Stimulated activated memory B cell treated with anti-CD40 and anti-IgM and Interleukin-4, amounts not matched to agents 10 μg/mL and 1 μg/mL and 100 μg/mL, for 72 hours (primary cell): ENCODE data around the gene ZNF691.

Experiments used
- ATAC-seq: fragments of 150-1000 bp; cut with Tn5 transposase; 2 replicates; pipeline ENCODE4 v1.10.0; 2021
- H3K27ac Mint-ChIP-seq: one replicate; pipeline ENCODE4 v1.8.0; 2022; ENCODE audit warnings: mild to moderate bottlenecking, mixed read lengths
- H3K27me3 Mint-ChIP-seq: one replicate; pipeline ENCODE4 v1.8.0; 2022; ENCODE audit warnings: mixed read lengths
- H3K36me3 Mint-ChIP-seq: one replicate; pipeline ENCODE4 v1.8.0; 2022; ENCODE audit warnings: mixed read lengths
- H3K4me1 Mint-ChIP-seq: one replicate; pipeline ENCODE4 v1.8.0; 2022; ENCODE audit warnings: mixed read lengths
- H3K4me3 Mint-ChIP-seq: one replicate; pipeline ENCODE4 v1.8.0; 2022; ENCODE audit warnings: mild to moderate bottlenecking, moderate library complexity, mixed read lengths
- H3K9me3 Mint-ChIP-seq: one replicate; pipeline ENCODE4 v1.8.0; 2022; ENCODE audit warnings: mixed read lengths

The ZNF691 gene

DNA sequence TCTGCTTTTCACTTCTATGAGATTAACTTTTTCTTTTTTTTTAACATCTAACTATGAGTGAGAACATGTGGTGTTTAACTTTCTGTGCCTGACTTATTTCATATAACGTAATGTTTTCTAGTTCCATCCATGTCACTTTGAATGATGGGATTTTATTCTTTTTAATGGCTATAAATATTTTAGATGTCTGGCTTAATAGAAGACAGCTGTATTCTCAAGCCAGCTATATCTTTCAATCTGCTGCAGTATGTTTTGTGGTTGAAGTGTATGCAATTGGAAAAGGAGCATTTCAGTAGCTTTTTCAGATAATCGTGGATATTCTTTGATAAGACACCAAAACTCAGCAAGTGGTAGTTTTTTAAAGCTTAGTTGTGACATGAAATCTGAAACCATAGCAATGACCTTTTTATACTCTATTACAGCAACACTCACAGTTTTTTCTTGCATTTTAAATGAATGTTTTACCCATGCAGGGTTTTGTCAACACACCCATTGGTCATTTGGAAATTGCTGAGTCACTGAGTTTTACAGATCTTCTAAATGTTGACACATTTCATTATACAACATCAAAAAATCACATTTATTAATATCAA, 23.5 kb upstream of the ZNF691 start:
- Mint-ChIP-seq H3K36me3 (no peaks in the 10 kb centered on the region), H3K27ac (no peak overlapping the region), H3K9me3 (no peaks in the 10 kb centered on the region), H3K4me1 (peaks cover 3% of the 10 kb centered on the region), H3K27me3 (no peaks in the 10 kb centered on the region), H3K4me3 (no peak overlapping the region)
- ATAC-seq, result no peak

DNA sequence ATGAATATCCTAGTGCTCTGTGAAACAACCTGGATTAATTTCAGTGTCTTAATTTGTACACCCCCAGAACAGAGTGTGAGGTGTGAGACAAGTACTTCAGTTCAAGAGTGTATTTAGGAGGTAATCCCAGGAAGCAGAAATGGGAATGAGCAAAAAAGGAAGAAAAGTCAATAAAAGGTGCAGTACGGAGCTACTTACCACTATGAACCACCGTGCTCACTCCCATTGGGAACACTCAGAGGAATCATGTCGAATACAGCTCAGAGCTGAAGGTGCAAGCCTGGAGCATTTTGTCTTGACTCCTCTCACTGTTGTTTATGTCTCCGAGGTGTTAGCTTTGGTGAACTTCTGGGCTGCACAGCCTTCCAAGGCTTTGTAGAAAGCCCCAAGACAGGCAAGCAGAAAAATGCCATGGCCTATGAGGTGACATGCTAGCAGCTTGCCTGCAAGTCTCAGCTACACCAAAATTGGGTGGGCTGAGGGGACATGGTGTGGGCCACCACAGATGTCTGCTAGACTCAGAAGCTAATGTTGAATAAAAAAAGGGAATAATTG, 21.9 kb upstream of the ZNF691 start:
- H3K4me3 Mint-ChIP-seq, result no peak overlapping the region
- H3K27ac Mint-ChIP-seq, result no peak overlapping the region
- no peaks in the 10 kb centered on the region for H3K36me3 Mint-ChIP-seq
- H3K27me3 Mint-ChIP-seq, result no peaks in the 10 kb centered on the region
- H3K4me1 Mint-ChIP-seq, result no peaks in the 10 kb centered on the region
- no peaks in the 10 kb centered on the region for H3K9me3 Mint-ChIP-seq
- no peak for ATAC-seq

DNA sequence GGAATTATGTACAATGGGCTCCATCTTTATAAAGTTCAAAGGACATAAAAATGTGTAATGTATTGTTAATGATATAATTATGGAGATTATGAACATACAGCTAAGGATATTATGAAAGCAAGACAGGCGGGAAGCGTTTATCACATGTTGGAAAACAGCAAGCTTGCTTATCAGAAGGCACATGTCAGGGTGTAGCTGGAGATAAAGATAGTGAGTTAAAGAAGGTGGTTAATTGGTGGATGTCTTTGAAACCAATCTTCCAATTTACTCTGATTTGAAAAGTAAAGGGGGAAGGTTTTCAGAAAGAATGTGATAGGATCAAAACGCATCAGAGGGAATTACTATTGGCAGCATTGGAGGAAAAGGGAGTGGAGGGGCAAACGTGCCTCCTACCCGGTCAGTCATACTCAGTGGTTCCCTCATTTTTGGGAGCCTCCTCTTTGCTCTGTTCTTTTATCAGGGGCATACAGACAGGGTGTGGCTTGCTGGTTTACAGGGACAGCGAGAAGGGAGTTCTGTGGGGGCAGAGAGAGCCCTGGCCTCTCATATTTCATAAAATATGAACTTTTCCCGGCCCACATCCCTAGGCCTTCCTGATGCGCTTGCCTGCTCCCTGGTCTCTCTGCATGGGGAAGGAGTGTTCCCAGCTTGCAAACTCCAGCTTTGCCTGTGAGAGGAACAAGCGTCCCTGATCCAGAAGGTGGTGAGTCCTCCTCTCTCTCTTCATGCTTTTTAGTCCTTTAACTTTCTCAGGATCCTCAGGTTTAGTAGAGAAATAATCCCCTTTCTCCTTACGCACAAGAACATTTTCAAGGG, 21.2 kb upstream of the ZNF691 start:
- Mint-ChIP-seq H3K27me3 (no peaks in the 10 kb centered on the region), H3K27ac (no peak overlapping the region), H3K9me3 (no peaks in the 10 kb centered on the region), H3K4me1 (no peaks in the 10 kb centered on the region), H3K36me3 (peaks cover 4% of the 10 kb centered on the region), H3K4me3 (no peak overlapping the region)
- no peak for ATAC-seq

DNA sequence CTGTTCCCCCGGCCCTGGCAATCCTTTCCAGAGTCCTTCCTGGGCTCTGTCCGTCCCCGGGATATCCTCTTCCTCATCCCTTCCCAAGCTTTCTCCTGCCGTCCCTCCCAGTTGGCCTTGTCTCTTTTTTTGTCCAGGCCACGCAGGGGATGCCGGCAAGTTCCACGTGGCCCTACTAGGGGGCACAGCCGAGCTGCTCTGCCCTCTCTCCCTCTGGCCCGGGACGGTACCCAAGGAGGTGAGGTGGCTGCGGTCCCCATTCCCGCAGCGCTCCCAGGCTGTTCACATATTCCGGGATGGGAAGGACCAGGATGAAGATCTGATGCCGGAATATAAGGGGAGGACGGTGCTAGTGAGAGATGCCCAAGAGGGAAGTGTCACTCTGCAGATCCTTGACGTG, 15.8 kb upstream of the ZNF691 start:
- no peaks in the 10 kb centered on the region for H3K9me3 Mint-ChIP-seq
- H3K27ac Mint-ChIP-seq, result no peak overlapping the region
- H3K4me3 Mint-ChIP-seq, result no peak overlapping the region
- H3K4me1 Mint-ChIP-seq, result peaks cover 6% of the 10 kb centered on the region
- ATAC-seq, result no peak
- H3K27me3 Mint-ChIP-seq, result no peaks in the 10 kb centered on the region
- peaks cover 12% of the 10 kb centered on the region for H3K36me3 Mint-ChIP-seq

DNA sequence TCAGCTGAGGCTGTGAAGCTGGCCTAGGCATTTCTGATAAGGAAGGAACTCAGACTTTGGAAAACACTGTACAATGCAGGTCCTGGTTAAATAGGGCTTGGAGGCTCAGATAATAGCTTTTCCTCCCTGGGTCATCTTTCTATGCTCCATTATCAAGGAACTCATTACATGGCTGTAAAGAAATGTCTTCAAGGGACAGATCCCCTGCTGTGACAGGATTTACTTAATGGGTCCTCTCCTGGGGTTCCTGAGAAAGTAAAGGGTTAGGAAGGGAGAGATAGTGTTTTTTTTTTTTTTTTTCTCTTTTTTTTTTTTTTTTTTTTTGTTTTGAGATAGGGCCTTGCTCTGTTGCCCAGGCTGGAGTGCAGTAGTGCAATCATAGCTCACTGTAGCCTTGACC, 15.1 kb upstream of the ZNF691 start:
- no peak for ATAC-seq
- H3K4me3 Mint-ChIP-seq, result no peak overlapping the region
- peaks cover 12% of the 10 kb centered on the region for H3K36me3 Mint-ChIP-seq
- no peaks in the 10 kb centered on the region for H3K27me3 Mint-ChIP-seq
- H3K9me3 Mint-ChIP-seq, result no peaks in the 10 kb centered on the region
- no peak overlapping the region for H3K27ac Mint-ChIP-seq
- peaks cover 6% of the 10 kb centered on the region for H3K4me1 Mint-ChIP-seq

DNA sequence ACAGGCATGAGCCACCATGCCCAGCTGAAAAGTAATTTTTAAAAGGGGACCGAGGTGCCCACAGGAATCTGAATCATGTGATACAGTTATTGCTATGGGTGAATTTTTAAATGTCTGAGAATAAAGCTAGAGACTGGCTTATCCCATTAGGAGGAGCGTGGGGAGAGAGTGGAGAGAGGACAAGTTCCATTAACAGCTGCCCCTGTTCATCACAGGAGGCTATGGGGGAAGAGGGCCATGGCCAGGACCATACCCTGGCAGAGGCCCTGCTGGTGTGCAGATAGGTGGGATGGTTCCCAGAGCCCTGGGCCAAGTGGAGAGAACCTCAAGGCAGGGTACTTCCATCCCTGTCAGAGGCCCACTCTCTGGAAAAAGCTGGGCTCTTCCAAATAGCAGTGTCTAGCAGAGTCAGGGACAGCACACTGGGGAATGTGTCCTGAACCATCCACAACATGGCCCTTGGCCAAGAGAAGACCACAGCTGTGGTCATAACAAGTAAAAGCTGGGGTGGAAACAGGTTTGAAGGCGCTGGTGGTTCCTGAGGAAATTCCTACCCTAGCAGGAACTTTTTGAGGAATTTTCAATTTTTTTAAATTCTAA, 13.7 kb upstream of the ZNF691 start:
- peaks cover 12% of the 10 kb centered on the region for H3K36me3 Mint-ChIP-seq
- no peaks in the 10 kb centered on the region for H3K27me3 Mint-ChIP-seq
- H3K9me3 Mint-ChIP-seq, result no peaks in the 10 kb centered on the region
- ATAC-seq, result no peak
- H3K4me3 Mint-ChIP-seq, result no peak overlapping the region
- H3K27ac Mint-ChIP-seq, result no peak overlapping the region
- peaks cover 9% of the 10 kb centered on the region for H3K4me1 Mint-ChIP-seq

DNA sequence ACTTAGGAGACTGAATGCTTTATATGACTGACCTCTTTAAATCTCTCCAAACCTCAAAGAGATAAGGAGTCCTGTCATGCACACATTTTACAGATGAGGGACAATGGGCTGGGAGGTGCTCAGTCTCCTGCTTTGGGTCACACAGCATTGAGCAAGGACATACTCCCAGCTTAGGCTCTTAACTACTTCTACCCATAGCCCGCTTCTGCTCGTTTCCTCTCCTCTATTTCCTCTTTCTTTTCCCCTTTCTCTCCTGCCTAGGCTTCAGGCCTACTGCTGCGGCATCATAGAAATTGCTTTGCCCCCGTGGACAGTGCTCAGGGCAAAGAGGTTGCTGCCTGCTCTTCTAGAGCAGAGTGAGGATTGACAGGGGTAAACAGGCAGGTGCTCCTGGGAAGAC, 12.4 kb upstream of the ZNF691 start:
- Mint-ChIP-seq H3K4me3 (no peak overlapping the region), H3K36me3 (peaks cover 12% of the 10 kb centered on the region), H3K27me3 (no peaks in the 10 kb centered on the region), H3K27ac (no peak overlapping the region), H3K9me3 (no peaks in the 10 kb centered on the region), H3K4me1 (peaks cover 20% of the 10 kb centered on the region)
- ATAC-seq, result no peak

DNA sequence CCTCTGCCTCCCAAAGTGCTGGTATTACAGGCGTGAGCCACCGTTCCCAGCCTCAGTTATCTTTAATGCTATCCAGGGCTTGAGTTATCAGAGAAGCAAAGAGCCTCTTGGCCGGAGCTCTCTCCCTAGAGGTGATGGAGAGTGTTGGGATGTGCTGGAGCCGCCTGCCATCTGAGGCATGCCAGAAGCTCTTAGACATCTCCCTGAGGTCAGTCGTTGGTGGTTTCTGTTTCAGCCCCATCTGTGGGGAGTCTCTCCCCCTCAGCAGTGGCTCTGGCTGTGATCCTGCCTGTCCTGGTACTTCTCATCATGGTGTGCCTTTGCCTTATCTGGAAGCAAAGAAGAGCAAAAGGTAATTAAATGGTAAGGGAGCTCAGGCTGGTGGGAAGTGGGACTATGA, 11.6 kb upstream of the ZNF691 start:
- peaks cover 20% of the 10 kb centered on the region for H3K4me1 Mint-ChIP-seq
- H3K27me3 Mint-ChIP-seq, result no peaks in the 10 kb centered on the region

DNA sequence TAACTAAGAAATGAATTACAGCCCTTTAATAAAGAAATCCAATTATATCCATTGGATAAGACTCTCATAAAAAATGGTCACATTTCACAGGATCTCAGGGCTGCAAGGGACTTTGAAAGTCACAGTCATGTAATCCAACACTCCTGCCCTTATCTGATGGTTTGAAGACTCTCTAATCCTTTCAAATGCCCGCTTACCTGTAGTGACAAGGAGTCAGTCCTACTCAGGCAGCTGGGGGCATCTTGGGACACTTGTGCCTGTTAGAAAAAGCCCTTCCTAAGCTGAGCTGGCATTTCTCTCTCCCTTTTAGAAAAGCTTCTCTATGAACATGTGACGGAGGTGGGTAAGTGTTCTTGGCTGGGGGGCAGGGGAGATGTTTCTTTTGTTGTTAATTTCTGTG, 11.0 kb upstream of the ZNF691 start:
- Mint-ChIP-seq H3K4me1 (peaks cover 20% of the 10 kb centered on the region), H3K27me3 (no peaks in the 10 kb centered on the region), H3K27ac (no peak overlapping the region), H3K4me3 (no peak overlapping the region), H3K36me3 (peaks cover 7% of the 10 kb centered on the region), H3K9me3 (no peaks in the 10 kb centered on the region)
- ATAC-seq, result no peak

More for the DNA sequence above, 11.6 kb upstream of the ZNF691 start:
- Mint-ChIP-seq H3K9me3 (no peaks in the 10 kb centered on the region), H3K4me3 (no peak overlapping the region), H3K36me3 (peaks cover 12% of the 10 kb centered on the region), H3K27ac (no peak overlapping the region)
- ATAC-seq, result no peak

DNA sequence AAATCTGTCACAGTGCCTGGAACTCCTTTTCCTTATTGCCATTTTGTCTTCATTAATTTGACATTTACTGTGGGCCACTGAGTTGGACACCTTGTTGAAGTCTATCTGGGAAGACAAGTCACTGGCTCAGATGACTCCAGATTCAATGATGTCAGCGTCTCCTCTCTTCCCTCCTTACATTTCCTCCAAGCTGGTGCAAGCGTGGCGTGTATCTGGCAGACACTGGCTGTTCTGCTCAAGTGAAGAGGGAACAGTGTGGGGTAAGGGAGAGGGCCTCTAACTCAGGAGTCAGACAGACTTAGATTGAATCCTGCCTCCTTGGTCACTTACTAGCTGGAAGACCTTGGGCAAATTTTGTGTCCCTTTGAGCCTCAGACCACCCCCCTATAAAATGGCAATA, 8.7 kb upstream of the ZNF691 start:
- H3K27me3 Mint-ChIP-seq, result no peaks in the 10 kb centered on the region
- H3K9me3 Mint-ChIP-seq, result no peaks in the 10 kb centered on the region
- peaks cover 8% of the 10 kb centered on the region for H3K36me3 Mint-ChIP-seq
- peak overlapping the region; percentile 20 for H3K27ac Mint-ChIP-seq
- H3K4me3 Mint-ChIP-seq, result no peak overlapping the region
- H3K4me1 Mint-ChIP-seq, result peaks cover 20% of the 10 kb centered on the region
- ATAC-seq, result no peak

DNA sequence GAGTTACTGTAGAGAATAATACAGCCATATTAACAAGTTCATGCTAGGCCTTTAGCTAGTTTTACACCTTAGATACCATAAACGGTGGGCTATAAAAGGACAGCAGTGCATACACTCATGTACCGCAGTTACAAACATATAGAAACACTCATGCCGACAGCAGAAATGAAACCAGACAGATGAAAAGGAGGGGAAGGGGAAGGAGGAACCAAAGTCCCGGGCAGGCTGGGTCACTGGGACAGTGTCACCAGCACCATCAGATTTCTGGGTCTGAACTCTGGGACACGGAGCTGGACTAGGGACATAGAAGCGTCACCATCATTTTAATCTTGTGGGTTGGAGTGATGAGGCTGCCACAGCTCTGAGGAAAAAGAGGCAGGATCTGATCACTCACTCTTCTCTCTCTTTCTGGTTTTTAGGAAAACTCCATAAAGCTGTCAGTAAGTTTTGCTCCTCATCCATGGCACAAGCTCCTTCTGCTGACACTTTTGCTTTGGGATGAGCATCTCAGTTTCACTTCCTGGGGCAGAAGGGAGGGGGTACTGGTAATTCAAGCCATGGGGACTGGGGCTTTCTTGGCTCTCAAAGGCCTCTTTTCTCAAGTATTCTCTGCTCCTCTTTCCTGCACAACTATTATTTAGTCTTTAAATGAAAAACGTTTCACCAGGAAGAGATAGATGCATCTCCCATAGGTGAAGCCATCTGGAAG, 7.8 kb upstream of the ZNF691 start:
- ATAC-seq, result peak; percentile 70
- Mint-ChIP-seq H3K4me1 (peaks cover 20% of the 10 kb centered on the region), H3K27ac (peak overlapping the region; percentile 20), H3K27me3 (no peaks in the 10 kb centered on the region), H3K36me3 (peaks cover 17% of the 10 kb centered on the region), H3K9me3 (no peaks in the 10 kb centered on the region), H3K4me3 (no peak overlapping the region)

DNA sequence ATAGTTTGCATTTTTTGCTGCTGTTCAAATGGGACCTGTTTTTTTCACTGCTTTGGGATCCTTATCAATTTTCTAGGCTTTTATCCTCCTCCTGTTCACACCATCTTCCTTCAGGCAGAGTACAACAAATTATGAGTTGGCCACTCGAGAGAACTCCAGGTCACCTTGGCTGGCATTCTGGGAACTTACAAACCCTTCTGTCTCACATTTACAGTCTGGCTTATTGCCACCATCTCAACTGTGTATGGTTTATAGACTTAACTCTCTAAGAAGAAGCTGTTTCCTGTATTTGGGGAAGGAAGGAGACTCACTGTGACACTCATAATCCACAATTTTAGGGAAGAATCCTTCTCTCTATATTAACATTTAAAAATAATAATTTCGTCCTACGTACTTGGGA, 5.4 kb upstream of the ZNF691 start:
- Mint-ChIP-seq H3K4me1 (peaks cover 14% of the 10 kb centered on the region), H3K9me3 (no peaks in the 10 kb centered on the region), H3K27me3 (no peaks in the 10 kb centered on the region), H3K27ac (no peak overlapping the region), H3K4me3 (no peak overlapping the region), H3K36me3 (peaks cover 19% of the 10 kb centered on the region)
- no peak for ATAC-seq

DNA sequence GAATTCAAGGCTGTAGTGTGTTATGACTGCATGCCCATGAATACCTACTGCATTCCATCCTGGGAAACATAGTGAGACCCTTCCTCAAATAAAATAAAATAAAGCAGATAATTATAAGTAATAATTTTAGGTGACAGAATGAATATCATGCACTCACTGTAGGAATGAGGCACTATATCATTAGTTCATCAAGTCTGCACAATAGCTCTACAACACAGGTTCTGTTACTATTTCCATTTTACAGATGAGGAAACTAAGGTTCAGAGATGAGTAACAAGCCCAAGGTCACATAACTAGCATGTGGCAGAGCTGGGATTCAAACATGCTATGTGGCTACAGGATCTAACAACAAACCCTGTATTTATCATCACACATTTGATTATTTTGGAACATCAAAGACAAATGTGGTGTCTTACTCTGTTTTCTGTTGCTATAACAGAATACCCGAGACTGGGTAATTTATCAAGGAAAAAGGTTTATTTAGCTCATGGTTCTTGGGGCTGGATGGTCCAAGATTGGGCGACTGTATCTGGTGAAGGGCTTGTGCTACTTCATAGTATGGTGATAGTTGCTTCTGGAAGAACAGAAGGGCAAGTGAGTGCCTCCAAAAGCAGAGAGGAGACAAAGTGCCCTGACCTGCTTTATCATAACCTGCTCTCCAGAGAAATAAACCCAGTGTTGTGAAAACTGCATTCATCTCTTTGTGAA, 4.8 kb upstream of the ZNF691 start:
- Mint-ChIP-seq H3K9me3 (no peaks in the 10 kb centered on the region), H3K36me3 (peaks cover 19% of the 10 kb centered on the region), H3K27me3 (no peaks in the 10 kb centered on the region), H3K4me1 (peaks cover 14% of the 10 kb centered on the region), H3K27ac (no peak overlapping the region), H3K4me3 (no peak overlapping the region)
- ATAC-seq, result no peak

DNA sequence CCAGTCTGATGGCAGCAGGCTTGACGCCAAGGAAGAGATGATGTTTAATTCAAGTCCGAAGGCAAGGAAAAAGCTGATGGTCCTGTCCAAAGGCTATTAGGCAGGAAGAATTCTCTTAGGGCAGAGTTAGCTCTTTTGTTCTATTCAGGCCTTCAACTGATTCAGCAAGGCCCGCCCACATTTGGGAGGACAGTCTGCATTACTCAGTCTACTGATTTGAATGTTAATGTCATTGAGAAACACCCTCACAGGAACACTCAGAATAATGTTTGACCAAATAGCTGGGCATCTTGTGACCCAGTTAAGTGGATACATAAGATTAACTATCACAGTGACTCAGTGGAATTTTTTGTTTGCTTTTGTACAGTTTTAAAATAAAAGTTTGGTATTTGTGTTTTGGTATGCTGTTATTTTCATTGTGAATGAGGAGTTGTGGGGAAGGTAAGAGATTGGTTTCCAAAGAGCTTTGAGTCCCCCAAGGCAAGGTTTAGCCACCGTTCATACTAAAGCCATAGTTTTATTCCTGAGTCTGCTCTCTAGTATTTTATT, 1.7 kb upstream of the ZNF691 start:
- Mint-ChIP-seq H3K9me3 (no peaks in the 10 kb centered on the region), H3K27ac (no peak overlapping the region), H3K4me1 (peaks cover 19% of the 10 kb centered on the region), H3K4me3 (no peak overlapping the region), H3K27me3 (no peaks in the 10 kb centered on the region), H3K36me3 (peaks cover 22% of the 10 kb centered on the region)
- no peak for ATAC-seq
